Nephron progenitor cell (in vitro differentiated cells): ENCODE data around the gene EMX1.

Experiments used
- DNase-seq: peaks from one replicate; pipeline ENCODE4 v3.0.0; 2021
- H3K27ac Mint-ChIP-seq: 2 replicates; pipeline ENCODE4 v1.8.0; 2021; ENCODE audit warnings: mild to moderate bottlenecking, moderate library complexity, mixed read lengths
- H3K27me3 Mint-ChIP-seq: 2 replicates; pipeline ENCODE4 v1.8.0; 2021; ENCODE audit warnings: mild to moderate bottlenecking, low read depth, mixed read lengths; ENCODE audit not compliant: poor library complexity
- H3K36me3 Mint-ChIP-seq: 2 replicates; pipeline ENCODE4 v1.8.0; 2021; ENCODE audit warnings: low read depth, mixed read lengths
- H3K4me1 Mint-ChIP-seq: 2 replicates; pipeline ENCODE4 v1.8.0; 2021; ENCODE audit warnings: mixed read lengths
- H3K4me3 Mint-ChIP-seq: 2 replicates; pipeline ENCODE4 v1.8.0; 2021; ENCODE audit warnings: mild to moderate bottlenecking, moderate library complexity, mixed read lengths
- H3K9me3 Mint-ChIP-seq: 2 replicates; pipeline ENCODE4 v1.8.0; 2021; ENCODE audit warnings: mild to moderate bottlenecking, moderate library complexity, mixed read lengths
- TF ChIP-seq, protein P1 (sequence below): fragments of 200-600 bp; sonication (generic); IDR thresholded peaks from 2 replicates; pipeline ENCODE4 v1.5.0; 2021; ENCODE audit warnings: antibody characterized with exemption

EMX1 gene

GRCh38 chr2:72915320-72915906 is 1.9 kb upstream of the EMX1 start:
- H3K9me3 Mint-ChIP-seq, result peaks cover 4% of the 10 kb centered on the region
- H3K27ac Mint-ChIP-seq, result no peak overlapping the region
- peak; percentile 8 for DNase-seq
- peaks cover 17% of the 10 kb centered on the region for H3K4me1 Mint-ChIP-seq
- TF ChIP-seq, protein P1, sequence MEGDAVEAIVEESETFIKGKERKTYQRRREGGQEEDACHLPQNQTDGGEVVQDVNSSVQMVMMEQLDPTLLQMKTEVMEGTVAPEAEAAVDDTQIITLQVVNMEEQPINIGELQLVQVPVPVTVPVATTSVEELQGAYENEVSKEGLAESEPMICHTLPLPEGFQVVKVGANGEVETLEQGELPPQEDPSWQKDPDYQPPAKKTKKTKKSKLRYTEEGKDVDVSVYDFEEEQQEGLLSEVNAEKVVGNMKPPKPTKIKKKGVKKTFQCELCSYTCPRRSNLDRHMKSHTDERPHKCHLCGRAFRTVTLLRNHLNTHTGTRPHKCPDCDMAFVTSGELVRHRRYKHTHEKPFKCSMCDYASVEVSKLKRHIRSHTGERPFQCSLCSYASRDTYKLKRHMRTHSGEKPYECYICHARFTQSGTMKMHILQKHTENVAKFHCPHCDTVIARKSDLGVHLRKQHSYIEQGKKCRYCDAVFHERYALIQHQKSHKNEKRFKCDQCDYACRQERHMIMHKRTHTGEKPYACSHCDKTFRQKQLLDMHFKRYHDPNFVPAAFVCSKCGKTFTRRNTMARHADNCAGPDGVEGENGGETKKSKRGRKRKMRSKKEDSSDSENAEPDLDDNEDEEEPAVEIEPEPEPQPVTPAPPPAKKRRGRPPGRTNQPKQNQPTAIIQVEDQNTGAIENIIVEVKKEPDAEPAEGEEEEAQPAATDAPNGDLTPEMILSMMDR, result no peak
- H3K4me3 Mint-ChIP-seq, result peak overlapping the region; percentile 55
- no peaks in the 10 kb centered on the region for H3K36me3 Mint-ChIP-seq
- H3K27me3 Mint-ChIP-seq, result peaks cover 69% of the 10 kb centered on the region

DNA sequence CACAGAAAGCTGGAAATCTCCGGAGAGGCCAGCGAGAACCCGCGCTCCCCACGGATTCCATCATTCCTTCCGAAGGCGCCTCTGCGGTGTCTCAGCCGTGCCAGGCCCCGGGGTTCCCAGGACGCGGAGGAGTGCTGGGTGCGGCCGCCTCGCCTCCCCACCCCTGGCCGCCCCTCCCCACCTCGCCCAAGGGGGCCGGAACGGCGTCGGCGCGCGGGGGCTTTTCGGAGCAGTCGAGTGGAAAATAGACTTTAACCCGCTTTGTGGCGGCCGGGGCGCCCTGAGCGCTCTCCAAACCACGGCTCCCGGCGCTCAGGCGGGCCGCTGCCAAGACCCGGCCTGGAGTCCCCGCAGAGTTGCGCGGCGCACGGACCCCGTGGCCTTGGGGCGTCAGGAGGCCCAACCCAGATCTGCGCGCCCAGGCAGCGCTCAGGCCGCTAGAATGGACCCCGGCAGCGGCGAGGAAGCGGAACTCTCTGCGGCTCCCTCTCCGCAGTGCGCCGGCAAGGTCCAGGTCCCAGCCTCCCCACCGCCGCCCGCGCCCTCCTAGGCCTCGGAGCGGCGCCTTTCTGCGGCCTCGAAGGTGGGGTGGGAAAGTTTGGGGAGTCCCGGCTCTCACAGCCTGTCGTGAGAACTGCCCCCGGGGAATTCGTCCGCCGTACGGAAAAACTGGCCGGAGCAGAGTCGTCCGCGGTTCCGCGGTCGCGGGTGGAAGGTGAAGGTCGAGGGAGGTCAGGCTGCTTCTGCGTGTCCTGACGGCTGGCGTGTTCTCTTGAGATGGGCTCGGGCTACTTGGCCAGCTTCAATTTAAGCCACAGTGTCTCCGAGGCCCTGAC is 1.2 kb upstream of the EMX1 start:
- H3K4me1 Mint-ChIP-seq, result peaks cover 17% of the 10 kb centered on the region

GRCh38 chr2:72916743-72917137 is 579 bp upstream of the EMX1 start:
- no peaks in the 10 kb centered on the region for H3K36me3 Mint-ChIP-seq
- peaks cover 17% of the 10 kb centered on the region for H3K4me1 Mint-ChIP-seq
- no peak overlapping the region for H3K27ac Mint-ChIP-seq
- peaks cover 56% of the 10 kb centered on the region for H3K27me3 Mint-ChIP-seq
- TF ChIP-seq, protein P1, result no peak
- peak; percentile 29 for DNase-seq
- H3K4me3 Mint-ChIP-seq, result peak overlapping the region; percentile 67
- peaks cover 4% of the 10 kb centered on the region for H3K9me3 Mint-ChIP-seq

More for the DNA sequence above, 1.2 kb upstream of the EMX1 start:
- H3K4me3 Mint-ChIP-seq, result peak overlapping the region; percentile 57
- peak; percentile 71 for DNase-seq
- TF ChIP-seq, protein P1, result no peak
- H3K27ac Mint-ChIP-seq, result no peak overlapping the region
- no peaks in the 10 kb centered on the region for H3K36me3 Mint-ChIP-seq
- H3K27me3 Mint-ChIP-seq, result peaks cover 62% of the 10 kb centered on the region
- H3K9me3 Mint-ChIP-seq, result peaks cover 4% of the 10 kb centered on the region

- H3K36me3 Mint-ChIP-seq, result no peaks in the 10 kb centered on the region
- peaks cover 43% of the 10 kb centered on the region for H3K27me3 Mint-ChIP-seq
- H3K9me3 Mint-ChIP-seq, result peaks cover 8% of the 10 kb centered on the region
- TF ChIP-seq, protein P1, result no peak
- peak overlapping the region; percentile 60 for H3K4me3 Mint-ChIP-seq
- peaks cover 17% of the 10 kb centered on the region for H3K4me1 Mint-ChIP-seq
- DNase-seq, result peak; percentile 56
- H3K27ac Mint-ChIP-seq, result no peak overlapping the region
Observed at GRCh38 chr2:72917877-72918553, 696 bp downstream of the EMX1 start.

DNA sequence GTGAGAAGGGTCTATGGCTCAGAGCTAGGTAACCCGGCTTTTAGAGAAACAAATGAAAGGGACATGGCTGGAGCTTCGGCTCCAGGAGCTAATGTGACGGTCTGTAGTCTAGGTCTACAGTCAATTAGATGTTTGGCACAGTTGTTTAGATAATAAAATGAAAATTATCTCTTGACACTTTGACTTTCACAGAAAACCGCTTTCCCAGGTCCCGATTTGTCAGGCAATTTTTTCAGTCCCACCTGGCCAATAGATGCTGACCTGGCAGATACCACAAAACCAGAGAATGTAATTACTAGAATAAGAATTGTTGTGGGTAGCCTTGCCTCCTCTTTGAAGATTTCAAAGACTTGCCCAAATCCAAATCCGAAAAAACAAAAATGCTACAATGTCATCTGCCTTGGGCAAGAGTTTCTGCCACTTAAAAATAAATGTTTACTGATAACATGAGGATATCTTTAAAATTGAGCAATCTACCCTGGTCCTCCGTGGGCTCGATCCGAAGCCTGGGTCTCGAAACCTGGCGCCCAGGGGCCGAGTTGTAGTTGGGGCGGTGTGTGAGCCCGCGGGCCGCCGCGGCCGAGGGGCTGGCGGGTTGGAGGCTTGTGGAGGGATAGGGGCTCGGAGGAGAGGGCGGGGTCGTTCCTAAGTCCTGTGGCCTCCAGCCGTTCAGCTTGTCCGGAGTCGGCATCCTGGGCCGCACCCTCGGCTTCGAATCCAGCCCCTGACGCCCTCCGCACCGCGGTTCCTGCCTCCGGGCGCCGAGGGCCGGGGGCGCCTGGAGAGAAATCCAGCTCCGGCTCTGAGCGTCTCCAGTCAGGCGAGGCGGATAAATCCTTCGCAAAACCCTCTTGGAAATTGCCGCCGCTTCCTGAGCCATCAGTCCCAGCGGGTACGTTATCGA is 2.3 kb downstream of the EMX1 start:
- no peaks in the 10 kb centered on the region for H3K36me3 Mint-ChIP-seq
- no peak overlapping the region for H3K27ac Mint-ChIP-seq
- DNase-seq, result peak; percentile 46
- TF ChIP-seq, protein P1, result no peak
- peaks cover 18% of the 10 kb centered on the region for H3K4me1 Mint-ChIP-seq
- no peak overlapping the region for H3K4me3 Mint-ChIP-seq
- H3K27me3 Mint-ChIP-seq, result peaks cover 26% of the 10 kb centered on the region
- peaks cover 8% of the 10 kb centered on the region for H3K9me3 Mint-ChIP-seq
